ENCODE results near the gene RICTOR. TPM values are rescaled to one million over a fixed set of nuclear protein-coding genes. Genes with fewer than 3 reads are reported as not detected.
"Not testable (repeated sequence)": the region's sequence is repeated elsewhere in the genome, so short reads cannot be mapped to it uniquely, and the experiment has no call there.

Gene RICTOR
- total RNA-seq, 1 donor from 2014 or later: 27.8 TPM

GRCh38 chr5:39062104-39062503 lies 12.1 kb downstream of the RICTOR start:
- DNase-seq (ENCODE audit: extremely low read depth, low read depth, low spot score): no peak

DNA sequence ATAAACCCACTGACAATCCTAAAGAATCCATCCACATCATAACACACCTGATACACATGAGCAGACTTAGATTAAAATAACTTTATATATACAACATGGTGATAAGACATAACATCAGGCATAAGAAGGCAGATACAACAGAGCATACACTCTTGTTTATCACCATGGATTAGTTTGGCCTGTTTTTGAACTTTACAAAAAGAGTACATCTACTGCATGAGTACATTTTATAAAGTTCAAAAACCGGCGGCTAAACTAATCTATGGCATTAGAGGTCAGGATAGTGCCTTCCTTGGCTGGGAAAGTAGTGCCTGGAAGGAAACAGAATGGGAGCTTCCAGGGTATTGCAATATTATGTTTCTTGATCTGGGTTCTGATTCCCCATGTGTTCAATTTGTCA lies 15.1 kb downstream of the RICTOR start:
- no peak for DNase-seq (ENCODE audit: extremely low read depth, low read depth, low spot score)

- no peak for DNase-seq (ENCODE audit: extremely low read depth, low read depth, low spot score)
These were observed 15.8 kb downstream of the RICTOR start for GRCh38 chr5:39058178-39058921.

DNA sequence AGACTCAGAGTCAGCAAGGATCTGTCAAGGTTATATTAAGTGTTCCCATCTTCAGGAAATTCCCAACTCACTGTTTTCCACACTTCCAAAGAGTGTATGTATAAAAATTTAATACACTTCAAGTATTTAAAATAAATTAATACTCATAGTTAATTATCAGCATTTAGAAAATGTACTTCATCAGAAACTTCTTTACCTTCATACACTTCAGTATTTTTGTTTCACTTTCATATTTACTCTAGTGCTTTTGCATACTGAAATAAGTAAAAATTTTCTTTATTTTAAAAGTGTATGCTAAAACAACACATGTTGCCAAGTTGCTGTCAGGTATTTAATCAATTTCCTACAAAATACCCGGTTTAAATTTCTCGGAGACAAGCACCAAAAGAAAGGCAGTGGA lies 16.5 kb downstream of the RICTOR start:
- DNase-seq (ENCODE audit: extremely low read depth, low read depth, low spot score): no peak

GRCh38 chr5:39055768-39056398 lies 18.3 kb downstream of the RICTOR start:
- DNase-seq (ENCODE audit: extremely low read depth, low read depth, low spot score): no peak

GRCh38 chr5:39055027-39055767 lies 19.0 kb downstream of the RICTOR start:
- no peak for DNase-seq (ENCODE audit: extremely low read depth, low read depth, low spot score)

DNA sequence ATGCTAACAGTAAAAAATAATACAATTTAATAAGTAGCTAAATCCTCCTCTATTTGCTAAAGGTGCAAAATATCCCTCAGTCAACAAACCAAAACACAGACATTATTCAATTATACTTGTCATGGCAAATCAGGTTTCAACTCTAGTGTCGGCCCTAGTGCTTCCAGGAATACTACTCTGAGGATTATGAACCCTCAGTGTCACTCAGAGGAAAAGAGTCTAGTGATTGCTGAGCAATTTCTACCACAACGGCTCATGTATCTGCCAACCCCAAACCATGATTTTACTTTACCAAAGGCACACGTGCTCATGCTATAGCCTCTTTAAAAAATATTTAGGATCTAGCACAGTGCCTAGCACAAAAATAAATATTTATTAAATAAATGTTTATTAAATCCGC lies 21.0 kb downstream of the RICTOR start:
- DNase-seq (ENCODE audit: extremely low read depth, low read depth, low spot score): no peak

DNA sequence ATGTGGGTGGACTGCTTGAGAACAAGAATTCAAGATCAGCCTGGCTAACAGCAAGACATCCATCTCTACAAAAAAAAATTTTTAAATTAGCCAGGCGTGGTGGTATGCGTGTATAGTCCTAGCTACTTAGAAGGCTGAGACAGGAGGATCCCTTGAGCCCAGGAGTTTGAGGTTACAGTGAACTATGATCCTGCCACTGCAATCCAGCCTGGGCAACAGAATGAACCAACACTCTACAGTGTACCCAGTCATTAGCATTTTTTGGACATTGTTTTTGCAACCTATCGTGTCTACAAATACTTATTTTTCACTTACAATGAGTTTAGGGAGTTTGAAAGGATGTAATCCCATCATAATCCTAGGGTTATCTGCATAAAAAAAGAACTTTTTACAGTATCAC lies 22.1 kb downstream of the RICTOR start:
- no peak for DNase-seq (ENCODE audit: extremely low read depth, low read depth, low spot score)

DNA sequence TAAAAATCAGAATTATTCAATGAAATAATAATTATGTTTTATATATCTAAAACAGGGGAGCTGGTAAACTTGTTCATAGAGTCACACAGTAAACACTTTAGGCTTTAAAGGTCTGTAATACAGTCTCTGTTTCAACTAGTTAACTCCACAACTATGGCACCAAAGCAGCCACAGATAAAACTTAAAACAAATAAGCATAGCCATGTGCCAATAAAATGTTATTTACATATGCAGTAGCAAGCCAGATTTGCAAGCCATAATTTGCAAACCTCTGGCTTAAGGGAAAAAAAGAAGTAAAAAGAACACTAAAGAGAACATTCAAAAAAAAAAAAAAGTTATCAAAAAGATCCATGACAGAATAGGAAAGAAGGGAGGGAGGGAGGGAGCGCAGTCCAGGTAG lies 24.9 kb downstream of the RICTOR start:
- DNase-seq (ENCODE audit: extremely low read depth, low read depth, low spot score): no peak

DNA sequence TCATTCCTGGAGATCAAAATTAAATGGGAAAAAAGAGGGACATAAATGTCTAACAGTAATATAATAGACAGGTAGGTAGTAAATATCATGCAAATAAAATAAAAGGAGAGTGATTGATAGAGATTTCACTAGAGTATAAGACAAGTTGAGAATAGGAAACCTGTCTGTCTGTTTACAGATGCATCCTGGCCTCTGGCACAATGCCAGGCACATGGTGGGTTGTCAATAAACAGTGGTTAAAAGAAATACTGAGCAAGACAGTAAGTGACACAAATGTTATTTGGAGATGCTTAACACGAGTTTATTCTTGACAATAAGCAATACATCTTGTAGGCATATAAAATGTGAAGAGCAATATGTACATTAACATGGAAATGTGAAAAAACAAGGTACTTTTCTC lies 33.3 kb downstream of the RICTOR start:
- DNase-seq (ENCODE audit: extremely low read depth, low read depth, low spot score): no peak

DNA sequence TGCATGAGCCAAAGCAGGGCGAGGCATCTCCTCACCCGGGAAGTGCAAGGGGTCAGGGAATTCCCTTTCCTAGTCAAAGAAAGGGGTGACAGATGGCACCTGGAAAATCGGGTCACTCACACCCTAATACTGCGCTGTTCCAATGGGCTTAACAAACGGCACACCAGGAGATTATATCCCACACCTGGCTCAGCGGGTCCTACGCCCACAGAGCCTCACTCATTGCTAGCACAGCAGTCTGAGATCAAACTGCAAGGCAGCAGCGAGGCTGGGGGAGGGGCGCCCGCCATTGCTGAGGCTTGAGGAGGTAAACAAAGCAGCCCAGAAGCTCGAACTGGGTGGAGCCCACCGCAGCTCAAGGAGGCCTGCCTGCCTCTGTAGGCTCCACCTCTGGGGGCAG lies 39.7 kb downstream of the RICTOR start:
- DNase-seq (ENCODE audit: extremely low read depth, low read depth, low spot score): not testable (repeated sequence)

DNA sequence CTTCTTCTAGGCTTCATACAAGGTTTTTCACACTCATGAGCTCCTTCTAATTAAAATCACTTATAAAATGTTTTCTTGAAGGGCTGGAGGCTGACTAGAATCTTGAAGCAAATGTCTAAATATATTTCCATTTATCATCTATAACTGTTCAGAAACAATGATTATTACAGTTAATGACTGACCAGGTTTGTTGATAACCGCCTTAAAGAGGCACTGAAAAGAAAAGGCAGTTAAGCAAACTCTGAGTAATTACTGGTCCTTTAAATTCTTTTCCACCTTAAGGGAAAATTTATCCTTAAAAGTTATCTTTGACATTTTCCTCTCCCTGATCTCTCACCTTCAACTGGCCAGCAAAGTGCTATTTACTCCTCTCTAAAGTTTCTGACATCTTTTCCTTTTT lies 43.2 kb downstream of the RICTOR start:
- DNase-seq (ENCODE audit: extremely low read depth, low read depth, low spot score): no peak

GRCh38 chr5:39025456-39025855 lies 48.7 kb downstream of the RICTOR start:
- no peak for DNase-seq (ENCODE audit: extremely low read depth, low read depth, low spot score)

- no peak for DNase-seq (ENCODE audit: extremely low read depth, low read depth, low spot score)
These were observed 49.3 kb downstream of the RICTOR start for GRCh38 chr5:39024884-39025283.

- no peak for DNase-seq (ENCODE audit: extremely low read depth, low read depth, low spot score)
These were observed 50.2 kb downstream of the RICTOR start for GRCh38 chr5:39024005-39024404.

GRCh38 chr5:39023121-39023520 lies 51.1 kb downstream of the RICTOR start:
- no peak for DNase-seq (ENCODE audit: extremely low read depth, low read depth, low spot score)

DNA sequence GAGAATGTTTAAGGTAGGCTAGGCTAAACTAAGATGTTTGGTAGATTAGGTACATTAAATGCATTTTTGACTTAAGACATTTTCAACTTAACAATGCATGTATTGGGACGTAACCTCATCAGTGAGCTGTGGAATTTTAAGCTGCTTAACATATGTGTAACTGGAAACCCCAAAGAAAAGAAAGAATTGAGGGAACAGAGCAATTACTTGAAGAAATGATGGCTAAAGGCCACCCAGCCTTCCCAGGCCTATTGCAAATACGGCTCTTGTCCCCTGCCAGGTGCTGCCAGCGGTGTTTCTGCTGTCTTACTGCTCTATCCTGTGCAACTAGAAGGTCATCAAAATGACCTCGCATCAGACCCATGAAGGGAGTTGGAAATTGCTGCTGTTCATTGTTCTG lies 52.0 kb downstream of the RICTOR start:
- DNase-seq (ENCODE audit: extremely low read depth, low read depth, low spot score): no peak

- no peak for DNase-seq (ENCODE audit: extremely low read depth, low read depth, low spot score)
These were observed 52.8 kb downstream of the RICTOR start for GRCh38 chr5:39021413-39021812.

- no peak for DNase-seq (ENCODE audit: extremely low read depth, low read depth, low spot score)
These were observed 53.7 kb downstream of the RICTOR start for GRCh38 chr5:39020458-39020857.

GRCh38 chr5:39019254-39019653 lies 54.9 kb downstream of the RICTOR start:
- DNase-seq (ENCODE audit: extremely low read depth, low read depth, low spot score): no peak

DNA sequence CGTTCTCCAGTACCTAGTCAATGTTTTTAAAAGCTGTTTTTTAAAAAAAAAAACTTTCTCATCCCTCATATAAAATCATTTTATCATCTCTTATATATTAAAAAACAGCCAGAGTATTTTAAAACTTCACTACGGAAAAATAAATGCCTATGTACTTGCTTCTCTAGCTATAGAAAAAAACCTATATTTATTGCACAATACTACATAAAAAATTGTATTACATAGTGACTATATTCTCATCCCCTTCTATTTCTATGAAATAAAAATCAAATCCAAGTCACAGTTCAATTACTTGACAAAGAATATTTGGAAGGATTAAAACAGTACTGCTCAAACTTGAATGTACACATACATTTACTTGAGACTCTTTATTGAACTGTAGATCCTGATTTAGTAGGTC lies 56.7 kb downstream of the RICTOR start:
- DNase-seq (ENCODE audit: extremely low read depth, low read depth, low spot score): no peak
